HL-60 (cell line): ENCODE data around the gene DMRT2.

ENCODE experiments used
- GABPA ChIP-seq: IDR thresholded peaks from 2 replicates; pipeline ENCODE4 v1.6.1; 2012; ENCODE audit warnings: low read depth
- POLR2AphosphoS5 ChIP-seq: IDR thresholded peaks from 2 replicates; pipeline ENCODE4 v1.6.1; 2012; ENCODE audit warnings: low read depth
- SPI1 ChIP-seq: IDR thresholded peaks from 2 replicates; pipeline ENCODE4 v1.6.1; 2012; ENCODE audit warnings: low read depth, mild to moderate bottlenecking, borderline replicate concordance
- TF ChIP-seq, protein P1 (sequence below): IDR thresholded peaks from one replicate; pipeline ENCODE4 v1.5.1; 2011; ENCODE audit warnings: low read length, control low read depth, inconsistent platforms; ENCODE audit not compliant: insufficient read depth
- TF ChIP-seq, protein P2 (sequence below): IDR thresholded peaks from 2 replicates; pipeline ENCODE4 v1.6.1; 2012; ENCODE audit warnings: low read depth; ENCODE audit not compliant: insufficient replicate concordance

DNA sequence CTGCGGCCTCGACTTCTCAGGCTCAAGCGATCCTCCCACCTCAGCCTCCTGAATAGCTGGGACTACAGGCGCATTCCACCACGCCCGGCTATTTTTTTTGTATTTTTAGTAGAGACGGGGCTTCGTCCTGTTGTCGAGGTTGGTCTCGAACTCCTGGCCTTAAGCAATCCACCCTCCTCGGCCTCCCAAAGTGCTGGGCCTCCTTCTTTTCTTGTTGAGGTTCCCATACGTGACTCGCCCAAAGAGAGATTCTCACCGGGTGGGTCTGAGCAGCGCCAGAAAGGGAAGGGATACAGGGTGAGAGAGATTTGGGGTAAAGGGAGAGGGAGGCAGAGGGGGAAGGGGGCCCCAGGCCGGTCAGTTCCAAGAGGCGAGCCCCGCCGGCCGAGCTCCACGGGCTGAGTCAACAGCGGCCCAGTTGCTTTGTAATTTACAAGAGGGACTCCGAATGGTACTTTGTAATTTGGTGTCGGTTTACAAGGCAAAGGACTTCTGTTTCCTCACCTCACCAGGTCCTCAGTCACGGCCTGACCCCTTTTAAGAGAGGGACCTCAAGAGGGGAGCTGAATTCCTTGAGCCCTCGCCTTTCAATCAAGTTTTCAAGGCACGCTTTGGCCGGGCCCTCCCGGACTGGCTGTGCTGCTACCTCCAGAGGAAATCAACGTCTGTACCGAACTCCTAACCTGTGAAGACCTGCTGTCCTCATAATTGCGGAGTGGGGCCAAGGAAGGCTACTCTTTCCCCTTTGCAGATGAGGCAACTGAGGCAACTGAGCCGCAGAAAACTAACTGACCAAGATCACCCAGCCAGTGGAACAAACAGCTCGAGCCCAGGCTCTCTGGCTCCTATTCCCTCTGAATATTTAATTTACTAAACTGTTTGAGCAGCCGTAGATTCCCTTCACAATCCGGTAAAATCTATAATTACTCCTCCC lies 3.3 kb upstream of the DMRT2 start:
- TF ChIP-seq, protein P1, sequence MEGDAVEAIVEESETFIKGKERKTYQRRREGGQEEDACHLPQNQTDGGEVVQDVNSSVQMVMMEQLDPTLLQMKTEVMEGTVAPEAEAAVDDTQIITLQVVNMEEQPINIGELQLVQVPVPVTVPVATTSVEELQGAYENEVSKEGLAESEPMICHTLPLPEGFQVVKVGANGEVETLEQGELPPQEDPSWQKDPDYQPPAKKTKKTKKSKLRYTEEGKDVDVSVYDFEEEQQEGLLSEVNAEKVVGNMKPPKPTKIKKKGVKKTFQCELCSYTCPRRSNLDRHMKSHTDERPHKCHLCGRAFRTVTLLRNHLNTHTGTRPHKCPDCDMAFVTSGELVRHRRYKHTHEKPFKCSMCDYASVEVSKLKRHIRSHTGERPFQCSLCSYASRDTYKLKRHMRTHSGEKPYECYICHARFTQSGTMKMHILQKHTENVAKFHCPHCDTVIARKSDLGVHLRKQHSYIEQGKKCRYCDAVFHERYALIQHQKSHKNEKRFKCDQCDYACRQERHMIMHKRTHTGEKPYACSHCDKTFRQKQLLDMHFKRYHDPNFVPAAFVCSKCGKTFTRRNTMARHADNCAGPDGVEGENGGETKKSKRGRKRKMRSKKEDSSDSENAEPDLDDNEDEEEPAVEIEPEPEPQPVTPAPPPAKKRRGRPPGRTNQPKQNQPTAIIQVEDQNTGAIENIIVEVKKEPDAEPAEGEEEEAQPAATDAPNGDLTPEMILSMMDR = no peak
- TF ChIP-seq POLR2AphosphoS5 (no peak), GABPA (no peak), SPI1 (no peak)
- TF ChIP-seq, protein P2, sequence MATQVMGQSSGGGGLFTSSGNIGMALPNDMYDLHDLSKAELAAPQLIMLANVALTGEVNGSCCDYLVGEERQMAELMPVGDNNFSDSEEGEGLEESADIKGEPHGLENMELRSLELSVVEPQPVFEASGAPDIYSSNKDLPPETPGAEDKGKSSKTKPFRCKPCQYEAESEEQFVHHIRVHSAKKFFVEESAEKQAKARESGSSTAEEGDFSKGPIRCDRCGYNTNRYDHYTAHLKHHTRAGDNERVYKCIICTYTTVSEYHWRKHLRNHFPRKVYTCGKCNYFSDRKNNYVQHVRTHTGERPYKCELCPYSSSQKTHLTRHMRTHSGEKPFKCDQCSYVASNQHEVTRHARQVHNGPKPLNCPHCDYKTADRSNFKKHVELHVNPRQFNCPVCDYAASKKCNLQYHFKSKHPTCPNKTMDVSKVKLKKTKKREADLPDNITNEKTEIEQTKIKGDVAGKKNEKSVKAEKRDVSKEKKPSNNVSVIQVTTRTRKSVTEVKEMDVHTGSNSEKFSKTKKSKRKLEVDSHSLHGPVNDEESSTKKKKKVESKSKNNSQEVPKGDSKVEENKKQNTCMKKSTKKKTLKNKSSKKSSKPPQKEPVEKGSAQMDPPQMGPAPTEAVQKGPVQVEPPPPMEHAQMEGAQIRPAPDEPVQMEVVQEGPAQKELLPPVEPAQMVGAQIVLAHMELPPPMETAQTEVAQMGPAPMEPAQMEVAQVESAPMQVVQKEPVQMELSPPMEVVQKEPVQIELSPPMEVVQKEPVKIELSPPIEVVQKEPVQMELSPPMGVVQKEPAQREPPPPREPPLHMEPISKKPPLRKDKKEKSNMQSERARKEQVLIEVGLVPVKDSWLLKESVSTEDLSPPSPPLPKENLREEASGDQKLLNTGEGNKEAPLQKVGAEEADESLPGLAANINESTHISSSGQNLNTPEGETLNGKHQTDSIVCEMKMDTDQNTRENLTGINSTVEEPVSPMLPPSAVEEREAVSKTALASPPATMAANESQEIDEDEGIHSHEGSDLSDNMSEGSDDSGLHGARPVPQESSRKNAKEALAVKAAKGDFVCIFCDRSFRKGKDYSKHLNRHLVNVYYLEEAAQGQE = no peak
